CD14-positive monocyte (primary cell): ENCODE results near the gene VAV2. TPM values are rescaled to one million over a fixed set of nuclear protein-coding genes. Genes with fewer than 3 reads are reported as not detected.

Experiments used
- DNase-seq, 3 donors: peaks; one replicate each; pipeline ENCODE4 v3.0.0-alpha.2; 2011 to 2022
- H2AFZ ChIP-seq: 2 replicates; pipeline ENCODE4 v1.6.0; 2012; ENCODE audit warnings: mild to moderate bottlenecking, low read depth, low read length, inconsistent platforms; ENCODE audit not compliant: insufficient read depth, poor library complexity, severe bottlenecking
- H3K27ac ChIP-seq, 2 donors: 1 replicate in 1 of 2; 2 replicates in 1 of 2; pipeline ENCODE4 v1.5.1; 2012 to 2013; ENCODE audit warnings: low read length in 2 of 2, control low read depth in 1 of 2, inconsistent platforms in 1 of 2, low read depth in 1 of 2, mild to moderate bottlenecking in 1 of 2
- H3K27me3 ChIP-seq, 2 donors: one replicate each; pipeline versions ENCODE4 v1.6.0 to v1.6.1; 2011 to 2013; ENCODE audit warnings: low read length in 2 of 2; ENCODE audit not compliant: control insufficient read depth in 2 of 2, insufficient read depth in 2 of 2
- H3K36me3 ChIP-seq, 2 donors: replicated peaks in 1 of 2; 1 replicate in 1 of 2; 2 replicates in 1 of 2; pipeline versions ENCODE4 v1.5.1 to v1.6.1; 2012 to 2013; ENCODE audit warnings: low read length in 2 of 2, control low read depth in 1 of 2, inconsistent platforms in 1 of 2, mild to moderate bottlenecking in 1 of 2; ENCODE audit not compliant: insufficient read depth in 2 of 2, control insufficient read depth in 1 of 2
- H3K4me1 ChIP-seq, 2 donors: 1 replicate in 1 of 2; 2 replicates in 1 of 2; pipeline versions ENCODE4 v1.5.1 to v1.6.1; 2012 to 2013; ENCODE audit warnings: low read length in 2 of 2, control low read depth in 1 of 2, inconsistent platforms in 1 of 2, mild to moderate bottlenecking in 1 of 2, moderate library complexity in 1 of 2; ENCODE audit not compliant: insufficient read depth in 2 of 2, control insufficient read depth in 1 of 2
- H3K4me2 ChIP-seq: replicated peaks from 2 replicates; pipeline ENCODE3; 2012; ENCODE audit warnings: low read length, moderate library complexity, mild to moderate bottlenecking; ENCODE audit not compliant: poor library complexity, severe bottlenecking; ENCODE audit errors: extremely low read depth
- H3K4me3 ChIP-seq, 3 experiments: fragments of 200-600 bp in 1 of 3; sonication (generic) in 1 of 3; replicated peaks in 1 of 3; 1 replicate in 2 of 3; 2 replicates in 1 of 3; pipeline ENCODE4 v1.5.1; 2011 to 2013; ENCODE audit warnings: low read length in 3 of 3, mild to moderate bottlenecking in 3 of 3, control low read depth in 2 of 3, low read depth in 2 of 3, inconsistent platforms in 1 of 3, moderate library complexity in 1 of 3
- H3K79me2 ChIP-seq: 2 replicates; pipeline ENCODE4 v1.6.0; 2012; ENCODE audit warnings: mild to moderate bottlenecking, control low read depth, inconsistent platforms, low read length, moderate library complexity; ENCODE audit not compliant: insufficient read depth
- H3K9ac ChIP-seq: 2 replicates; pipeline ENCODE4 v1.6.0; 2017; ENCODE audit warnings: low read length, mild to moderate bottlenecking; ENCODE audit not compliant: insufficient read depth, poor library complexity, severe bottlenecking
- H3K9me3 ChIP-seq, 2 donors: replicated peaks in 1 of 2; 1 replicate in 1 of 2; 2 replicates in 1 of 2; pipeline versions ENCODE4 v1.5.1 to v1.6.1; 2012 to 2013; ENCODE audit warnings: low read length in 2 of 2, control low read depth in 1 of 2; ENCODE audit not compliant: control insufficient read depth in 1 of 2, insufficient read depth in 1 of 2
- H4K20me1 ChIP-seq: 2 replicates; pipeline ENCODE4 v1.6.0; 2012; ENCODE audit warnings: mild to moderate bottlenecking, low read length, control low read depth, moderate library complexity; ENCODE audit not compliant: insufficient read depth
- H3K27ac Mint-ChIP-seq, 7 donors: one replicate each; pipeline ENCODE4 v1.8.0; 2020; ENCODE audit warnings: mild to moderate bottlenecking in 7 of 7, mixed read lengths in 7 of 7, moderate library complexity in 6 of 7, inconsistent platforms in 2 of 7
- H3K27me3 Mint-ChIP-seq, 3 donors: one replicate each; pipeline ENCODE4 v1.8.0; 2021 to 2022; ENCODE audit warnings: low read depth in 3 of 3, mild to moderate bottlenecking in 3 of 3, mixed read lengths in 3 of 3, moderate library complexity in 3 of 3, inconsistent platforms in 1 of 3
- H3K36me3 Mint-ChIP-seq, 2 donors: one replicate each; pipeline ENCODE4 v1.8.0; 2020; ENCODE audit warnings: mixed read lengths in 2 of 2, inconsistent platforms in 1 of 2, mild to moderate bottlenecking in 1 of 2
- H3K4me1 Mint-ChIP-seq: one replicate; pipeline ENCODE4 v1.8.0; 2020; ENCODE audit warnings: mild to moderate bottlenecking, mixed read lengths
- H3K4me3 Mint-ChIP-seq, 2 donors: one replicate each; pipeline ENCODE4 v1.8.0; 2020; ENCODE audit warnings: mild to moderate bottlenecking in 2 of 2, mixed read lengths in 2 of 2, moderate library complexity in 1 of 2
- H3K9me3 Mint-ChIP-seq, 7 donors: one replicate each; pipeline ENCODE4 v1.8.0; 2020 to 2022; ENCODE audit warnings: mixed read lengths in 7 of 7, mild to moderate bottlenecking in 6 of 7, moderate library complexity in 6 of 7, inconsistent platforms in 2 of 7
- WGBS: methylation state at CpG from one replicate; pipeline ENCODE4 v1.1.5; 2013; ENCODE audit warnings: missing lambda C conversion rate; ENCODE audit not compliant: insufficient coverage; 5-methylcytosine and 5-hydroxymethylcytosine counted together
- intact Hi-C, 2 donors: fragments of 100-400 bp; cut with micrococcal nuclease; formaldehyde crosslinking; loops; one replicate each; pipeline versions ENCODE4 v1.15.0 to v1.15.1; 2023
- polyA plus RNA-seq, 3 donors: library from polyadenylated mRNA; depleted of rRNA in 1 of 3; unstranded in 2 of 3; stranded (reverse) in 1 of 3; fragments of 300-500 nt in 2 of 3; fragments of >200 nt in 1 of 3; fragmentation: Illumina TruSeq in 2 of 3; gene quantifications; 1 replicate in 2 of 3; 2 replicates in 1 of 3; pipeline ENCODE4 v1.2.3, GENCODE V29; 2012 to 2021
- TF ChIP-seq, protein P1 (sequence below): fragments of 200-600 bp; IDR thresholded peaks from one replicate; pipeline ENCODE4 v1.8.0; 2022; ENCODE audit warnings: antibody characterized with exemption, mild to moderate bottlenecking

The VAV2 gene
- polyA plus RNA-seq, 3 donors, result 2.3 to 13.6 (median 2.3) TPM

DNA sequence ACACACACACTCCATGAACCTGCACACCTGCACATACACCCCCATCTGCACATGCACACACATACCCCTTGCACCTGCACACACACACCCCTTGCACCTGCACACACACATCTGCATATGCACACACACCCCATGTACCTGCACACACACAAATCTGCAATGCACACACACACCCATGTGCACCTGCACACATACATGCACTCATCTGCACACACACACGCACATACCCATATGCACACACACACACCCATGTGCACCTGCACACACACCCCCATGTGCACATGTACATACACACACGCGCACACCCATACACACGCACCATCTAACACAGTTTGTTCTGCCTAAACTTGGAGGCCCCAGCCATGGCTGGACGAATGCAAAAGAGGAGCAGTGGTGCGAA, 138.1 kb downstream of the VAV2 start:
- peak overlapping the region; percentile 98 for H3K27ac ChIP-seq
- peaks cover 53 to 66% of the 10 kb centered on the region in 2 donors for H3K4me1 ChIP-seq
- Mint-ChIP-seq H3K4me3 (no peak overlapping the region), H3K27ac (peak overlapping the region; percentile 63 to 100 (median 100)), H3K4me1 (peaks cover 67% of the 10 kb centered on the region), H3K9me3 (no peaks in the 10 kb centered on the region), H3K27me3 (peaks cover 2 to 4% (median 2%) of the 10 kb centered on the region in 3 donors), H3K36me3 (peaks cover 22 to 28% of the 10 kb centered on the region in 2 donors)
- H3K4me3 ChIP-seq, result no peak overlapping the region
- peak overlapping the region; percentile 76 for H3K9ac ChIP-seq
- no peak overlapping the region for H2AFZ ChIP-seq
- WGBS, result 96% methylated on average over 4 of the region's 6 CpGs
- no peaks in the 10 kb centered on the region for H3K36me3 ChIP-seq
- no peaks in the 10 kb centered on the region for H3K9me3 ChIP-seq
- H3K4me2 ChIP-seq, result no peak overlapping the region
- H4K20me1 ChIP-seq, result no peaks in the 10 kb centered on the region
- H3K79me2 ChIP-seq, result peaks cover 50% of the 10 kb centered on the region
- DNase-seq, result no peak
- TF ChIP-seq, protein P1, sequence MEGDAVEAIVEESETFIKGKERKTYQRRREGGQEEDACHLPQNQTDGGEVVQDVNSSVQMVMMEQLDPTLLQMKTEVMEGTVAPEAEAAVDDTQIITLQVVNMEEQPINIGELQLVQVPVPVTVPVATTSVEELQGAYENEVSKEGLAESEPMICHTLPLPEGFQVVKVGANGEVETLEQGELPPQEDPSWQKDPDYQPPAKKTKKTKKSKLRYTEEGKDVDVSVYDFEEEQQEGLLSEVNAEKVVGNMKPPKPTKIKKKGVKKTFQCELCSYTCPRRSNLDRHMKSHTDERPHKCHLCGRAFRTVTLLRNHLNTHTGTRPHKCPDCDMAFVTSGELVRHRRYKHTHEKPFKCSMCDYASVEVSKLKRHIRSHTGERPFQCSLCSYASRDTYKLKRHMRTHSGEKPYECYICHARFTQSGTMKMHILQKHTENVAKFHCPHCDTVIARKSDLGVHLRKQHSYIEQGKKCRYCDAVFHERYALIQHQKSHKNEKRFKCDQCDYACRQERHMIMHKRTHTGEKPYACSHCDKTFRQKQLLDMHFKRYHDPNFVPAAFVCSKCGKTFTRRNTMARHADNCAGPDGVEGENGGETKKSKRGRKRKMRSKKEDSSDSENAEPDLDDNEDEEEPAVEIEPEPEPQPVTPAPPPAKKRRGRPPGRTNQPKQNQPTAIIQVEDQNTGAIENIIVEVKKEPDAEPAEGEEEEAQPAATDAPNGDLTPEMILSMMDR, result no peak
- intact Hi-C loops, result no loop called here
- H3K27me3 ChIP-seq, result no peaks in the 10 kb centered on the region

DNA sequence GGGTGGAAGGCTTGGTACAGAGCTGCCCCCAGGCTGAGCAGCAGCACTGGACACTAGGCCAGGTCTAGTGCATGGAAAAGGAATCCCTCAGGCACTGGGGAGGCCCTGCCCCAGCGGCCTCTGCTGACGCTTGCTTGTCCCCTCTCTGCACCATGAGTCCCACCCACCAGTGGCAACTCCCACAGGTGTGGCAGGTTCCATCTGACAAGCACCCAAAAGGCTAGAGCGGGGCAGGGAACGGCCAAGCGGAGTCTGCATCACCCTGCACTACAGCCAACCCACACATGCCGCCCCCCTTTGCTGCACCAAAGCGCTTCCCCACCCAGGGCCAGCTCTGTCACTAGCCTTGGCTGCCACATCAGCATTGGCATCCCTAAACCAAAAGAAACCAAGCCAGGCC, 138.8 kb downstream of the VAV2 start:
- Histone ChIP-seq H3K9ac (no peak overlapping the region), H3K36me3 (no peaks in the 10 kb centered on the region), H3K27ac (no peak overlapping the region), H3K4me1 (peaks cover 53 to 60% of the 10 kb centered on the region in 2 donors), H4K20me1 (no peaks in the 10 kb centered on the region), H3K79me2 (peaks cover 45% of the 10 kb centered on the region), H3K4me3 (no peak overlapping the region), H2AFZ (no peak overlapping the region), H3K9me3 (no peaks in the 10 kb centered on the region), H3K27me3 (no peaks in the 10 kb centered on the region), H3K4me2 (no peak overlapping the region)
- H3K4me3 Mint-ChIP-seq, result no peak overlapping the region
- intact Hi-C loops, result no loop called here
- H3K27me3 Mint-ChIP-seq, result peaks cover 2 to 4% (median 2%) of the 10 kb centered on the region in 3 donors
- no peaks in the 10 kb centered on the region for H3K9me3 Mint-ChIP-seq
- H3K27ac Mint-ChIP-seq, result peak overlapping the region in 3 of 7 donors; percentile 64 to 100 (median 100)
- TF ChIP-seq, protein P1, result no peak
- DNase-seq, result no peak
- H3K36me3 Mint-ChIP-seq, result peaks cover 24 to 32% of the 10 kb centered on the region in 2 donors
- peaks cover 66% of the 10 kb centered on the region for H3K4me1 Mint-ChIP-seq
- 98% methylated on average over 6 of the region's 7 CpGs for WGBS
